IPS-18c (cell line): ENCODE measurements around the gene CSTPP1.

Experiments
- H3K4me3 ChIP-seq: 2 replicates; pipeline ENCODE4 v1.7.0; 2013; ENCODE audit warnings: low read depth, mild to moderate bottlenecking, low read length, moderate library complexity; ENCODE audit not compliant: insufficient read depth
- H3K9me3 ChIP-seq: one replicate; pipeline ENCODE4 v1.6.1; 2013; ENCODE audit warnings: mild to moderate bottlenecking, low read length, moderate library complexity; ENCODE audit not compliant: control insufficient read depth, insufficient read depth

Gene CSTPP1

GRCh38 chr11:47164321-47164720 is 227.8 kb downstream of the CSTPP1 start:
- H3K4me3 ChIP-seq = no peak overlapping the region
- H3K9me3 ChIP-seq = no peaks in the 10 kb centered on the region

GRCh38 chr11:47165253-47165840 is 228.8 kb downstream of the CSTPP1 start:
- Histone ChIP-seq H3K4me3 (no peak overlapping the region), H3K9me3 (no peaks in the 10 kb centered on the region)

- no peak overlapping the region for H3K4me3 ChIP-seq
- no peaks in the 10 kb centered on the region for H3K9me3 ChIP-seq
These were observed 229.8 kb downstream of the CSTPP1 start for GRCh38 chr11:47166368-47166767.

- Histone ChIP-seq H3K9me3 (no peaks in the 10 kb centered on the region), H3K4me3 (no peak overlapping the region)
These were observed 234.7 kb downstream of the CSTPP1 start for GRCh38 chr11:47171061-47171838.

GRCh38 chr11:47171856-47172255 is 235.3 kb downstream of the CSTPP1 start:
- Histone ChIP-seq H3K9me3 (no peaks in the 10 kb centered on the region), H3K4me3 (no peak overlapping the region)

GRCh38 chr11:47172740-47173336 is 236.3 kb downstream of the CSTPP1 start:
- H3K9me3 ChIP-seq = no peaks in the 10 kb centered on the region
- no peak overlapping the region for H3K4me3 ChIP-seq

GRCh38 chr11:47175746-47176327 is 239.3 kb downstream of the CSTPP1 start:
- no peaks in the 10 kb centered on the region for H3K9me3 ChIP-seq
- H3K4me3 ChIP-seq = peak overlapping the region; percentile 98

GRCh38 chr11:47176328-47177228 is 240.0 kb downstream of the CSTPP1 start, which contains the start of gene ARFGAP2:
Gene ARFGAP2 (minus strand): TSS chr11:47176879. CDS start chr11:47176853, 26 bp downstream.
- peak within 1 kb of the TSS; percentile 98 for H3K4me3 ChIP-seq
- no peaks in the 10 kb centered on the region for H3K9me3 ChIP-seq

GRCh38 chr11:47177229-47177845 is 240.8 kb downstream of the CSTPP1 start:
- Histone ChIP-seq H3K4me3 (peak overlapping the region; percentile 69; the same call in 1 of the 2 replicates), H3K9me3 (no peaks in the 10 kb centered on the region)

GRCh38 chr11:47177846-47178245 is 241.3 kb downstream of the CSTPP1 start:
- H3K4me3 ChIP-seq = no peak overlapping the region
- H3K9me3 ChIP-seq = no peaks in the 10 kb centered on the region

- Histone ChIP-seq H3K9me3 (no peaks in the 10 kb centered on the region), H3K4me3 (no peak overlapping the region)
These were observed 241.8 kb downstream of the CSTPP1 start for GRCh38 chr11:47178316-47178715.

- H3K4me3 ChIP-seq = no peak overlapping the region
- no peaks in the 10 kb centered on the region for H3K9me3 ChIP-seq
These were observed 242.4 kb downstream of the CSTPP1 start for GRCh38 chr11:47178737-47179654.

- Histone ChIP-seq H3K9me3 (no peaks in the 10 kb centered on the region), H3K4me3 (no peak overlapping the region)
These were observed 243.1 kb downstream of the CSTPP1 start for GRCh38 chr11:47179655-47179991.

- H3K4me3 ChIP-seq = no peak overlapping the region
- H3K9me3 ChIP-seq = no peaks in the 10 kb centered on the region
These were observed 243.6 kb downstream of the CSTPP1 start for GRCh38 chr11:47180006-47180787.

- Histone ChIP-seq H3K9me3 (no peaks in the 10 kb centered on the region), H3K4me3 (no peak overlapping the region)
These were observed 244.7 kb downstream of the CSTPP1 start for GRCh38 chr11:47181271-47181670.
